HEK293 (cell line): ENCODE results near the gene AMBRA1.

ENCODE experiments used
- KLF10 ChIP-seq: fragments of 450-650 bp; IDR thresholded peaks from 2 replicates; pipeline ENCODE4 v1.5.1; 2018; ENCODE audit warnings: missing biosample characterization, mild to moderate bottlenecking, missing genetic modification characterization
- ZNF404 ChIP-seq: fragments of 450-650 bp; formaldehyde crosslinking; IDR thresholded peaks from 2 replicates; pipeline ENCODE4 v1.5.1; 2017; ENCODE audit warnings: missing biosample characterization, missing genetic modification characterization
- TF ChIP-seq, protein P1 (sequence below): fragments of 450-650 bp; formaldehyde crosslinking; IDR thresholded peaks from 2 replicates; pipeline ENCODE4 v1.5.1; 2016; ENCODE audit warnings: missing biosample characterization, missing genetic modification characterization
- TF ChIP-seq, protein P2 (sequence below): fragments of 450-650 bp; formaldehyde crosslinking; optimal IDR thresholded peaks from 2 replicates; pipeline ENCODE3; 2016; ENCODE audit warnings: missing biosample characterization, mild to moderate bottlenecking, missing genetic modification characterization
- TF ChIP-seq, protein P3 (sequence below): fragments of 450-650 bp; formaldehyde crosslinking; IDR thresholded peaks from 2 replicates; pipeline ENCODE4 v1.5.1; 2016; ENCODE audit warnings: missing biosample characterization, missing genetic modification characterization

DNA sequence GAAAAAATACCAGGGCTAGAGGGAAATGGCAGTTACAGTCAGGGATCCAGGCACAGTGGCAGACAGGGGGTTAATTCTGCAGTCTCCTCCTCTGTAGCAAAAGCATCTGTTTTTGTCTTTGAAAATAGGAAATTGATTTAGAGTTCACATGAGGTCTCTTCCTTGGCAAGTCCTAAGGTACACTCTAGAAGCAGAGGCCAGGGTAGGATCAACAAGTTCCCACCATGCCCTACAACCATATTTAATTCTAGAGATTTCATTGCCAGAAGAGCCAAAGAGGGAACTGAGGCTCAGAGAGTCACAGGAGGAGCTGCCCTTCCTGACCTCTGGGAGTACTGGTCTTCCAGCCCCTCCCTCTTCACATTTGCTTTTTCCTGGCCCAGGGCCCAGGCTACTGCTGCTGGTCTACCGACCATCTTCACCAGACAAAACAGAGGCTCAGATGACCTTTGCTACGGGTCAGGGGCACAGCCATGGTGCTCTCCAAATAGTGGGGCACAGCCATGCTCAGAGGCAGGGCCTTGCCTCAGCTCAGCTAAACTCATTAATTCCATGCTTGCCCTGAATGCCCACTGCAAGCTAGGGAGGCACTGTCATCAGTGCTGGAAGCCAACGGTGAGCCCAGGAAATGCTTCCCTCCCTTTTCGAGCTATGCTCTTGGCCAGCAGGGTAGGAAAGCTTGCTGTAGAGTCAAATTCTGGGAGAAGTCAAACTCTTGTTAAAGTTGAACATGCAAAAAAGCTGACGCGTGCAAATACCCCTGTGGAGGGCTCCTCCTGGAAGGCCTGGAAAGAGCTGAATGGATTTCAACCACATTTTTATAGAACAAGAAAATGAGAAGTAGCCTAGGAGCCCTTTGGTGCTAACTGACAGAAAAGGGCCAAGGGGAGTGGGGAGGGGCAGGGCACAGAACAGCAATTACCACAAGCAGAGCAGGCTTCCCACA, 190.6 kb downstream of the AMBRA1 start:
- no peak for TF ChIP-seq ZNF404
- TF ChIP-seq, protein P1, sequence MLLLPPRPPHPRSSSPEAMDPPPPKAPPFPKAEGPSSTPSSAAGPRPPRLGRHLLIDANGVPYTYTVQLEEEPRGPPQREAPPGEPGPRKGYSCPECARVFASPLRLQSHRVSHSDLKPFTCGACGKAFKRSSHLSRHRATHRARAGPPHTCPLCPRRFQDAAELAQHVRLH (tag by site-specific recombination): no peak
- TF ChIP-seq, protein P2, sequence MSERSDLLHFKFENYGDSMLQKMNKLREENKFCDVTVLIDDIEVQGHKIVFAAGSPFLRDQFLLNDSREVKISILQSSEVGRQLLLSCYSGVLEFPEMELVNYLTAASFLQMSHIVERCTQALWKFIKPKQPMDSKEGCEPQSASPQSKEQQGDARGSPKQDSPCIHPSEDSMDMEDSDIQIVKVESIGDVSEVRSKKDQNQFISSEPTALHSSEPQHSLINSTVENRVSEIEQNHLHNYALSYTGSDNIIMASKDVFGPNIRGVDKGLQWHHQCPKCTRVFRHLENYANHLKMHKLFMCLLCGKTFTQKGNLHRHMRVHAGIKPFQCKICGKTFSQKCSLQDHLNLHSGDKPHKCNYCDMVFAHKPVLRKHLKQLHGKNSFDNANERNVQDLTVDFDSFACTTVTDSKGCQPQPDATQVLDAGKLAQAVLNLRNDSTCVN (tag by site-specific recombination): no peak
- no peak for TF ChIP-seq KLF10
- TF ChIP-seq, protein P3, sequence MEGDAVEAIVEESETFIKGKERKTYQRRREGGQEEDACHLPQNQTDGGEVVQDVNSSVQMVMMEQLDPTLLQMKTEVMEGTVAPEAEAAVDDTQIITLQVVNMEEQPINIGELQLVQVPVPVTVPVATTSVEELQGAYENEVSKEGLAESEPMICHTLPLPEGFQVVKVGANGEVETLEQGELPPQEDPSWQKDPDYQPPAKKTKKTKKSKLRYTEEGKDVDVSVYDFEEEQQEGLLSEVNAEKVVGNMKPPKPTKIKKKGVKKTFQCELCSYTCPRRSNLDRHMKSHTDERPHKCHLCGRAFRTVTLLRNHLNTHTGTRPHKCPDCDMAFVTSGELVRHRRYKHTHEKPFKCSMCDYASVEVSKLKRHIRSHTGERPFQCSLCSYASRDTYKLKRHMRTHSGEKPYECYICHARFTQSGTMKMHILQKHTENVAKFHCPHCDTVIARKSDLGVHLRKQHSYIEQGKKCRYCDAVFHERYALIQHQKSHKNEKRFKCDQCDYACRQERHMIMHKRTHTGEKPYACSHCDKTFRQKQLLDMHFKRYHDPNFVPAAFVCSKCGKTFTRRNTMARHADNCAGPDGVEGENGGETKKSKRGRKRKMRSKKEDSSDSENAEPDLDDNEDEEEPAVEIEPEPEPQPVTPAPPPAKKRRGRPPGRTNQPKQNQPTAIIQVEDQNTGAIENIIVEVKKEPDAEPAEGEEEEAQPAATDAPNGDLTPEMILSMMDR: no peak
